ENCODE data around the gene MBTPS1. TPM values are rescaled to one million over a fixed set of nuclear protein-coding genes. Genes with fewer than 3 reads are reported as not detected.

Gene MBTPS1
- polyA plus RNA-seq, 2 donors = 23.1 to 25.6 TPM

- WGBS, 2 donors = 57 to 60% methylated on average over 5 of the region's 5 CpGs
- H3K27me3 ChIP-seq (ENCODE audit: control insufficient read depth in 1 of 2, insufficient read depth in 2 of 2, low read length in 2 of 2) = no peaks in the 10 kb centered on the region
- H3K4me1 ChIP-seq (ENCODE audit: control insufficient read depth in 2 of 2, insufficient read depth in 2 of 2, low read length in 1 of 2) = no peaks in the 10 kb centered on the region
- H3K27ac ChIP-seq (ENCODE audit: low read depth in 2 of 2, low read length in 1 of 2) = no peak overlapping the region
- no peaks in the 10 kb centered on the region for H3K9me3 ChIP-seq (ENCODE audit: control insufficient read depth in 2 of 2, insufficient read depth in 1 of 2, low read depth in 1 of 2, low read length in 1 of 2)
- peaks cover 33 to 54% of the 10 kb centered on the region in 2 donors for H3K36me3 ChIP-seq (ENCODE audit: control insufficient read depth in 2 of 2, insufficient read depth in 2 of 2, low read length in 1 of 2)
- H3K4me3 ChIP-seq (ENCODE audit: low read depth in 1 of 2, low read length in 2 of 2) = no peak overlapping the region
Measured at GRCh38 chr16:84055366-84055765, 61.4 kb downstream of the MBTPS1 start.

GRCh38 chr16:84054916-84055315 lies 61.8 kb downstream of the MBTPS1 start:
- Histone ChIP-seq H3K36me3 (ENCODE audit: control insufficient read depth in 2 of 2, insufficient read depth in 2 of 2, low read length in 1 of 2) (peaks cover 29 to 52% of the 10 kb centered on the region in 2 donors), H3K4me3 (ENCODE audit: low read depth in 1 of 2, low read length in 2 of 2) (no peak overlapping the region), H3K4me1 (ENCODE audit: control insufficient read depth in 2 of 2, insufficient read depth in 2 of 2, low read length in 1 of 2) (no peaks in the 10 kb centered on the region), H3K9me3 (ENCODE audit: control insufficient read depth in 2 of 2, insufficient read depth in 1 of 2, low read depth in 1 of 2, low read length in 1 of 2) (no peaks in the 10 kb centered on the region), H3K27ac (ENCODE audit: low read depth in 2 of 2, low read length in 1 of 2) (no peak overlapping the region), H3K27me3 (ENCODE audit: control insufficient read depth in 1 of 2, insufficient read depth in 2 of 2, low read length in 2 of 2) (no peaks in the 10 kb centered on the region)
- WGBS, 2 donors = 80 to 84% methylated on average over 13 of the region's 13 CpGs

DNA sequence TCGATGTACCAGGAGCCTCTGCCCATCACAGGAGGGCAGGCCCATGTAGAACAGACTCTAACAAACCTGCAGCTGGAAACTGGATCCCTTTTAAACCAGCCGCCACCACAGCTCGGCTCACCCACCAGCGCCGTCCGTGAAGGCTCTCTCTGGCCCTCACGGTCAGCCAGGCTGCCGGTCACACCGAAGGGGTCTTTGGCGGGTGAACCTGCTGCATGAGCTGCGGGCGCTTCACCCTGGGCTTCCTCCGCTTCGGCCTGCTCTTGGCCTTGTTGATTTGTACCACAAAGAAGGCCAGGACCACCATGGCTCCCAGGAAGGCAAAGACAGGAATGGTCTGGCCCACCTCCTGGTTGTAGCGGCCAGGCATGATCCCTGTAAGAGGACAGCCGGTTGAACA lies 62.5 kb downstream of the MBTPS1 start:
- no peak overlapping the region for H3K27ac ChIP-seq (ENCODE audit: low read depth in 2 of 2, low read length in 1 of 2)
- peaks cover 28 to 52% of the 10 kb centered on the region in 2 donors for H3K36me3 ChIP-seq (ENCODE audit: control insufficient read depth in 2 of 2, insufficient read depth in 2 of 2, low read length in 1 of 2)
- H3K4me3 ChIP-seq (ENCODE audit: low read depth in 1 of 2, low read length in 2 of 2) = no peak overlapping the region
- H3K9me3 ChIP-seq (ENCODE audit: control insufficient read depth in 2 of 2, insufficient read depth in 1 of 2, low read depth in 1 of 2, low read length in 1 of 2) = no peaks in the 10 kb centered on the region
- H3K4me1 ChIP-seq (ENCODE audit: control insufficient read depth in 2 of 2, insufficient read depth in 2 of 2, low read length in 1 of 2) = no peaks in the 10 kb centered on the region
- 96 to 97% methylated on average over 16 of the region's 16 CpGs for WGBS, 2 donors
- H3K27me3 ChIP-seq (ENCODE audit: control insufficient read depth in 1 of 2, insufficient read depth in 2 of 2, low read length in 2 of 2) = no peaks in the 10 kb centered on the region

DNA sequence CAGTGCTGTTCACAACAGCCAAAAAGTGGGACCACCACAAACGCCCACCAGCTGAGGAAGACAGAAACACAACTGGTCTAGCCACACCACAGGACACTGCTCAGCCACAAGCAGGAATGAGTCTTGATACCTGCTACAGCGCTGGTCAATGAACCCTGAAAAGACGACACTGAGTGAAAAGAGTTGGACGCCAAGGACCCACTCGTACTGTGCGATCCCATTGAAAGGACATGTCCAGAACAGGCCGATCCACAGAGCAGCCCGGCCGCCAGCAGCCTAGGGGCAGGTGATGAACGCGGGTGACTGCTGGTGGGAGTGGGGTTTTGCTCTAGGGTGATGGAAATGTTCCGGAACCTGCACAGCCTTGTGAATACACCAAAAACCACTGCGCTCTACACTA lies 63.5 kb downstream of the MBTPS1 start:
- WGBS, 2 donors = 85 to 92% methylated on average over 13 of the region's 13 CpGs

DNA sequence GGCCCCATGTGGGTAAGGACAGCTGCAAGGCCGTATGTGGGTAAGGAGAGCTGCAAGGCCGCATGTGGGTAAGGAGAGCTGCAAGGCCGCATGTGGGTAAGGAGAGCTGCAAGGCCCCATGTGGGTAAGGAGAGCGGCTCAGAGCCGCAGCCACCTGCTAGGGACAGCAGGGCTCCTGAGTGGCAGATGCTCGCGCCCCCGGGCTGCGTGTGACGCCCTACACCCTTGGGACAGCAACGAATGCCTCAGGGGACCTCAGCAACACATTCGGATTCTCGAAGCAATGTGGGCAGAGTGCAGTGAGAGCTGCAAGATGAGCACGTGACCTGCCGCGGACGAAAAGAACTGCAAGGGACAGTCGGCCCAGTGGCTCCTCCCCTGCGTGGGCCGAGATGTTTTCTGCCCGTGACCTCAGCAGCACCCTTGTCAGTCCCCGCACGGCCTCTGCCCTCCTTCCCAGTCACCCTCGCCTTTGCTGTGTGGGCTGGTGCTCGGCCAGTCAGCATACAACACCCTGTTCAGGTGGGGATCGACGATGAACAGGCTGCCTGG lies 64.6 kb downstream of the MBTPS1 start:
- Histone ChIP-seq H3K4me1 (ENCODE audit: control insufficient read depth in 2 of 2, insufficient read depth in 2 of 2, low read length in 1 of 2) (no peaks in the 10 kb centered on the region), H3K36me3 (ENCODE audit: control insufficient read depth in 2 of 2, insufficient read depth in 2 of 2, low read length in 1 of 2) (peaks cover 16 to 44% of the 10 kb centered on the region in 2 donors), H3K27me3 (ENCODE audit: control insufficient read depth in 1 of 2, insufficient read depth in 2 of 2, low read length in 2 of 2) (no peaks in the 10 kb centered on the region), H3K4me3 (ENCODE audit: low read depth in 1 of 2, low read length in 2 of 2) (no peak overlapping the region), H3K9me3 (ENCODE audit: control insufficient read depth in 2 of 2, insufficient read depth in 1 of 2, low read depth in 1 of 2, low read length in 1 of 2) (no peaks in the 10 kb centered on the region), H3K27ac (ENCODE audit: low read depth in 2 of 2, low read length in 1 of 2) (no peak overlapping the region)
- WGBS, 2 donors = 91% methylated on average over 26 to 27 of the region's 27 CpGs

More for the DNA sequence above, 63.5 kb downstream of the MBTPS1 start:
- Histone ChIP-seq H3K27me3 (ENCODE audit: control insufficient read depth in 1 of 2, insufficient read depth in 2 of 2, low read length in 2 of 2) (no peaks in the 10 kb centered on the region), H3K27ac (ENCODE audit: low read depth in 2 of 2, low read length in 1 of 2) (no peak overlapping the region), H3K4me3 (ENCODE audit: low read depth in 1 of 2, low read length in 2 of 2) (no peak overlapping the region), H3K4me1 (ENCODE audit: control insufficient read depth in 2 of 2, insufficient read depth in 2 of 2, low read length in 1 of 2) (no peaks in the 10 kb centered on the region), H3K9me3 (ENCODE audit: control insufficient read depth in 2 of 2, insufficient read depth in 1 of 2, low read depth in 1 of 2, low read length in 1 of 2) (no peaks in the 10 kb centered on the region), H3K36me3 (ENCODE audit: control insufficient read depth in 2 of 2, insufficient read depth in 2 of 2, low read length in 1 of 2) (peaks cover 24 to 50% of the 10 kb centered on the region in 2 donors)

DNA sequence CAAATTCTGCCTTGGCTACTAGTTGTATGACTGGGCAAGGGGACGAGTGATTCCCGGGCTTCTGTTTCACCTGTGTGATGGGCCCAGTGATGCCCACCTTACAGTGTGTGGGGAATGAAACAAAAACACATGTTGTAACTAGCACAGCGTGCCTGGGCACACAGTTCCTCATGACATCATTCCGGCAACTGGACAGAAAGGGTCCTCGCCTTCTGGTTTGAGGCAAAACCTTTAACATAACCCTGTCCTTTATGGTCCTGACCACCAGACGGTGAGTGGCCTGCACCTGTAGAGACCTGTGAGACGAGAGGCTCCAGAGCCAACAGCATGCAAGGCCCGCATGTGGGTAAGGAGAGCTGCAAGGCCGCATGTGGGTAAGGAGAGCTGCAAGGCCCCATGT lies 66.4 kb downstream of the MBTPS1 start:
- Histone ChIP-seq H3K4me1 (ENCODE audit: control insufficient read depth in 2 of 2, insufficient read depth in 2 of 2, low read length in 1 of 2) (no peaks in the 10 kb centered on the region), H3K27ac (ENCODE audit: low read depth in 2 of 2, low read length in 1 of 2) (no peak overlapping the region), H3K4me3 (ENCODE audit: low read depth in 1 of 2, low read length in 2 of 2) (no peak overlapping the region), H3K27me3 (ENCODE audit: control insufficient read depth in 1 of 2, insufficient read depth in 2 of 2, low read length in 2 of 2) (no peaks in the 10 kb centered on the region), H3K9me3 (ENCODE audit: control insufficient read depth in 2 of 2, insufficient read depth in 1 of 2, low read depth in 1 of 2, low read length in 1 of 2) (no peaks in the 10 kb centered on the region), H3K36me3 (ENCODE audit: control insufficient read depth in 2 of 2, insufficient read depth in 2 of 2, low read length in 1 of 2) (peaks cover 14 to 35% of the 10 kb centered on the region in 2 donors)
- 88 to 89% methylated on average over 9 of the region's 9 CpGs for WGBS, 2 donors

GRCh38 chr16:84049403-84050060 lies 67.2 kb downstream of the MBTPS1 start:
- 85 to 86% methylated on average over 13 of the region's 13 CpGs for WGBS, 2 donors
- no peaks in the 10 kb centered on the region for H3K9me3 ChIP-seq (ENCODE audit: control insufficient read depth in 2 of 2, insufficient read depth in 1 of 2, low read depth in 1 of 2, low read length in 1 of 2)
- H3K27me3 ChIP-seq (ENCODE audit: control insufficient read depth in 1 of 2, insufficient read depth in 2 of 2, low read length in 2 of 2) = no peaks in the 10 kb centered on the region
- peaks cover 10 to 28% of the 10 kb centered on the region in 2 donors for H3K36me3 ChIP-seq (ENCODE audit: control insufficient read depth in 2 of 2, insufficient read depth in 2 of 2, low read length in 1 of 2)
- H3K27ac ChIP-seq (ENCODE audit: low read depth in 2 of 2, low read length in 1 of 2) = no peak overlapping the region
- H3K4me1 ChIP-seq (ENCODE audit: control insufficient read depth in 2 of 2, insufficient read depth in 2 of 2, low read length in 1 of 2) = no peaks in the 10 kb centered on the region
- no peak overlapping the region for H3K4me3 ChIP-seq (ENCODE audit: low read depth in 1 of 2, low read length in 2 of 2)

GRCh38 chr16:84048871-84049270 lies 67.9 kb downstream of the MBTPS1 start:
- H3K36me3 ChIP-seq (ENCODE audit: control insufficient read depth in 2 of 2, insufficient read depth in 2 of 2, low read length in 1 of 2) = peaks cover 4 to 22% of the 10 kb centered on the region in 2 donors
- no peaks in the 10 kb centered on the region for H3K27me3 ChIP-seq (ENCODE audit: control insufficient read depth in 1 of 2, insufficient read depth in 2 of 2, low read length in 2 of 2)
- H3K4me1 ChIP-seq (ENCODE audit: control insufficient read depth in 2 of 2, insufficient read depth in 2 of 2, low read length in 1 of 2) = no peaks in the 10 kb centered on the region
- WGBS, 2 donors = 87 to 91% methylated on average over 11 to 13 of the region's 13 CpGs
- no peaks in the 10 kb centered on the region for H3K9me3 ChIP-seq (ENCODE audit: control insufficient read depth in 2 of 2, insufficient read depth in 1 of 2, low read depth in 1 of 2, low read length in 1 of 2)
- no peak overlapping the region for H3K4me3 ChIP-seq (ENCODE audit: low read depth in 1 of 2, low read length in 2 of 2)
- H3K27ac ChIP-seq (ENCODE audit: low read depth in 2 of 2, low read length in 1 of 2) = no peak overlapping the region

GRCh38 chr16:84048270-84048669 lies 68.5 kb downstream of the MBTPS1 start:
- H3K27ac ChIP-seq (ENCODE audit: low read depth in 2 of 2, low read length in 1 of 2) = no peak overlapping the region
- no peak overlapping the region for H3K4me3 ChIP-seq (ENCODE audit: low read depth in 1 of 2, low read length in 2 of 2)
- H3K36me3 ChIP-seq (ENCODE audit: control insufficient read depth in 2 of 2, insufficient read depth in 2 of 2, low read length in 1 of 2) = peaks cover 2 to 20% of the 10 kb centered on the region in 2 donors
- WGBS, 2 donors = 67 to 70% methylated on average over 7 of the region's 7 CpGs
- no peaks in the 10 kb centered on the region for H3K9me3 ChIP-seq (ENCODE audit: control insufficient read depth in 2 of 2, insufficient read depth in 1 of 2, low read depth in 1 of 2, low read length in 1 of 2)
- H3K27me3 ChIP-seq (ENCODE audit: control insufficient read depth in 1 of 2, insufficient read depth in 2 of 2, low read length in 2 of 2) = no peaks in the 10 kb centered on the region
- no peaks in the 10 kb centered on the region for H3K4me1 ChIP-seq (ENCODE audit: control insufficient read depth in 2 of 2, insufficient read depth in 2 of 2, low read length in 1 of 2)

DNA sequence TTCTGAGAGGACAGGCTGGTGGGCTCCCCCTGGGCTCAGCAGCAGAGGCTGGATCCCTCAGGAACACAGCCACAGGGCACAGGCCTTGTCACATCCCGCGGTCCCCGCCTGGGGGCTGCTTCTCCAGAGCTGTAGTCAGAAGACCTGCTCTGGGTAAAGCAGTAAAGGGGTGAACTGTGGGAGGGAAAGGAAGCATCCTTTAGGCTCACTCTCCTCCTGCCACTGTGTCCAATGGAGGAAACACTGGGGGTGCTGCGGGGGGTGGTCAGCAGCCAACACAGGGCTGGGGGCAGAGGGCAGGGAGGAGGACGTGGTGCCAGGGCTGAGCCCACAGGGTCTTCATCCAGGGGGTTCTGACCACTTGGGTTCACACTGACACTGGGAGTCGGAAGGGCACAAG lies 69.1 kb downstream of the MBTPS1 start:
- WGBS, 2 donors = 86 to 90% methylated on average over 6 of the region's 6 CpGs
- H3K4me1 ChIP-seq (ENCODE audit: control insufficient read depth in 2 of 2, insufficient read depth in 2 of 2, low read length in 1 of 2) = no peaks in the 10 kb centered on the region
- H3K4me3 ChIP-seq (ENCODE audit: low read depth in 1 of 2, low read length in 2 of 2) = no peak overlapping the region
- H3K27ac ChIP-seq (ENCODE audit: low read depth in 2 of 2, low read length in 1 of 2) = no peak overlapping the region
- peaks cover 0 to 18% of the 10 kb centered on the region in 2 donors for H3K36me3 ChIP-seq (ENCODE audit: control insufficient read depth in 2 of 2, insufficient read depth in 2 of 2, low read length in 1 of 2)
- H3K27me3 ChIP-seq (ENCODE audit: control insufficient read depth in 1 of 2, insufficient read depth in 2 of 2, low read length in 2 of 2) = no peaks in the 10 kb centered on the region
- H3K9me3 ChIP-seq (ENCODE audit: control insufficient read depth in 2 of 2, insufficient read depth in 1 of 2, low read depth in 1 of 2, low read length in 1 of 2) = no peaks in the 10 kb centered on the region
